Activated CD8-positive, alpha-beta T cell treated with anti-CD3 and anti-CD28 coated beads for 36 hours (primary cell): ENCODE results near the gene CNTNAP2. TPM values are rescaled to one million over a fixed set of nuclear protein-coding genes. Genes with fewer than 3 reads are reported as not detected.

Source experiments
- ATAC-seq: fragments of 200-7000 bp; cut with Tn5 transposase; one replicate; pipeline ENCODE4 v1.10.0; 2021; ENCODE audit warnings: mild to moderate bottlenecking, moderate library complexity
- CTCF ChIA-PET: fragments of 350-600 bp; sonication (Branson Sonifier 250); formaldehyde crosslinking; loops from one replicate; lab custom pipeline; 2021; ENCODE audit warnings: antibody characterized with exemption; lab: Charles Lee
- POLR2A ChIA-PET: fragments of 350-600 bp; sonication (Branson Sonifier 250); formaldehyde crosslinking; loops from one replicate; lab custom pipeline; 2021; ENCODE audit warnings: antibody characterized with exemption; lab: Charles Lee
- DNase-seq: peaks from one replicate; pipeline ENCODE4 v3.0.0-alpha.2; 2020
- H3K27ac Mint-ChIP-seq: one replicate; pipeline ENCODE4 v1.8.0; 2021; ENCODE audit warnings: mild to moderate bottlenecking, mixed read lengths
- H3K27me3 Mint-ChIP-seq: one replicate; pipeline ENCODE4 v1.8.0; 2021; ENCODE audit warnings: mixed read lengths
- H3K36me3 Mint-ChIP-seq: one replicate; pipeline ENCODE4 v1.8.0; 2021; ENCODE audit warnings: low read depth, mixed read lengths
- H3K4me1 Mint-ChIP-seq: one replicate; pipeline ENCODE4 v1.8.0; 2021; ENCODE audit warnings: low read depth, mixed read lengths
- H3K4me3 Mint-ChIP-seq: one replicate; pipeline ENCODE4 v1.8.0; 2021; ENCODE audit warnings: mild to moderate bottlenecking, moderate library complexity, mixed read lengths
- H3K9me3 Mint-ChIP-seq: one replicate; pipeline ENCODE4 v1.8.0; 2021; ENCODE audit warnings: mixed read lengths
- CTCF ChIP-seq: fragments of 200-600 bp; IDR thresholded peaks from one replicate; pipeline ENCODE4 v1.8.0; 2022; ENCODE audit warnings: antibody characterized with exemption, mild to moderate bottlenecking
- intact Hi-C: fragments of 100-400 bp; cut with micrococcal nuclease; formaldehyde crosslinking; loops from one replicate; pipeline ENCODE4 v1.10.0; 2022
- total RNA-seq, 2 experiments: library from RNA; stranded (reverse); gene quantifications; one replicate each; pipeline ENCODE4 v1.2.3, GENCODE V29; 2021

Gene CNTNAP2
- total RNA-seq, 2 experiments from 2014 or later, result not detected

GRCh38 chr7:148147438-148147837 is 2030.8 kb downstream of the CNTNAP2 start:
- TF ChIP-seq CTCF, result no peak
- no peak overlapping the region for H3K4me3 Mint-ChIP-seq
- peaks cover 5% of the 10 kb centered on the region for H3K27me3 Mint-ChIP-seq
- POLR2A ChIA-PET, result no interaction called here
- intact Hi-C loops, result no loop called here
- DNase-seq, result no peak
- peaks cover 1% of the 10 kb centered on the region for H3K4me1 Mint-ChIP-seq
- no peak for ATAC-seq
- no peak overlapping the region for H3K27ac Mint-ChIP-seq
- H3K9me3 Mint-ChIP-seq, result no peaks in the 10 kb centered on the region
- H3K36me3 Mint-ChIP-seq, result no peaks in the 10 kb centered on the region
- CTCF ChIA-PET, result no interaction called here

- no peaks in the 10 kb centered on the region for H3K36me3 Mint-ChIP-seq
- POLR2A ChIA-PET, result no interaction called here
- CTCF ChIA-PET, result no interaction called here
- no peaks in the 10 kb centered on the region for H3K9me3 Mint-ChIP-seq
- TF ChIP-seq CTCF, result no peak
- intact Hi-C loops, result no loop called here
- H3K4me3 Mint-ChIP-seq, result no peak overlapping the region
- DNase-seq, result no peak
- no peak overlapping the region for H3K27ac Mint-ChIP-seq
- no peak for ATAC-seq
- H3K4me1 Mint-ChIP-seq, result no peaks in the 10 kb centered on the region
- peaks cover 5% of the 10 kb centered on the region for H3K27me3 Mint-ChIP-seq
Measured at GRCh38 chr7:148148456-148148855, 2031.9 kb downstream of the CNTNAP2 start.

- Mint-ChIP-seq H3K9me3 (no peaks in the 10 kb centered on the region), H3K27me3 (peaks cover 5% of the 10 kb centered on the region), H3K27ac (no peak overlapping the region), H3K36me3 (no peaks in the 10 kb centered on the region), H3K4me1 (no peaks in the 10 kb centered on the region), H3K4me3 (no peak overlapping the region)
- intact Hi-C loops, result no loop called here
- ATAC-seq (no peak), DNase-seq (no peak)
- TF ChIP-seq CTCF, result no peak
- CTCF ChIA-PET, result no interaction called here
- POLR2A ChIA-PET, result no interaction called here
Measured at GRCh38 chr7:148149730-148150129, 2033.1 kb downstream of the CNTNAP2 start.

- CTCF ChIA-PET, result no interaction called here
- ATAC-seq, result no peak
- intact Hi-C loops, result no loop called here
Measured at GRCh38 chr7:148151778-148152177, 2035.2 kb downstream of the CNTNAP2 start.

More at GRCh38 chr7:148151778-148152177, 2035.2 kb downstream of the CNTNAP2 start:
- Mint-ChIP-seq H3K27ac (no peak overlapping the region), H3K27me3 (peaks cover 5% of the 10 kb centered on the region), H3K4me3 (no peak overlapping the region), H3K36me3 (no peaks in the 10 kb centered on the region), H3K9me3 (no peaks in the 10 kb centered on the region), H3K4me1 (no peaks in the 10 kb centered on the region)
- POLR2A ChIA-PET, result no interaction called here
- DNase-seq, result no peak
- TF ChIP-seq CTCF, result no peak
